ENCODE data around the gene NR1H3.

NR1H3 gene

DNA sequence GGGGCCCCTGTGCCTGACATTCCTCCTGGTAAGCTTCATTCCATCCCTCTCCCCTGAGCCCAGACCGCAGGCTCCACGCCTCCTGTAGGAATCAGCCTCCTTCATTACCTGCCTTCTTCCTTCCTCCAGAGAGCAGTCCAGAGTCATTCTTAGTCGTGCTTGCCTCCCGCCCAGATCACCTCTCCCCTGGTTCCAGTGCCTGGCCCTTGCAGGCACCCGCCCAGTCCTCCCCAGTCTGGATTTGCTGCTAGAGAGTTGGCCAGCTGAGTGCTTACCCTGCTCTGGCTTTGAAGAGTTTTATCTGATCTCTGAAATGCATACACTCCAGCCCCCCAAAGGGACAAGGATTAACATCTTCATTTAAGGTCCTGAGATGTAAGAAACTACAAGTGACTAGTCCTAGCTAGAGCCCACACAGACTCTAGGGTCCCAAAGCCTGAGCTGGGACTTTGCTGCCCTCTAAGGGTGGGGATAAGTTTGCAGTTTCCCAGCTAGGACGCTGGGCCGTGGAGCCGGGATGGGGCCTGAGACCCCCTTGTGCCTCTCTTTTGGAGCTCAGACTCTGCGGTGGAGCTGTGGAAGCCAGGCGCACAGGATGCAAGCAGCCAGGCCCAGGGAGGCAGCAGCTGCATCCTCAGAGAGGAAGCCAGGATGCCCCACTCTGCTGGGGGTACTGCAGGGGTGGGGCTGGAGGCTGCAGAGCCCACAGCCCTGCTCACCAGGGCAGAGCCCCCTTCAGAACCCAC, 1.6 kb downstream of the NR1H3 start:
- peaks cover 5% of the 10 kb centered on the region for H3K4me1 ChIP-seq (ENCODE audit: insufficient read depth, poor library complexity, severe bottlenecking)
- ATAC-seq (ENCODE audit: low read depth) = peak; percentile 60
- H3K4me3 ChIP-seq (ENCODE audit: severe bottlenecking) = no peak overlapping the region
- H3K36me3 ChIP-seq (ENCODE audit: low read depth) = no peaks in the 10 kb centered on the region
- no peak for DNase-seq (ENCODE audit: low spot score)
- no peaks in the 10 kb centered on the region for H3K27me3 ChIP-seq (ENCODE audit: insufficient read depth, poor library complexity, severe bottlenecking)
- no peaks in the 10 kb centered on the region for H3K9me3 ChIP-seq (ENCODE audit: severe bottlenecking)
- peak; percentile 62 for TF ChIP-seq CTCF (IDR thresholded peaks at IDR 0.05; ENCODE audit: poor library complexity, severe bottlenecking)
- H3K27ac ChIP-seq (ENCODE audit: poor library complexity, severe bottlenecking) = no peak overlapping the region

DNA sequence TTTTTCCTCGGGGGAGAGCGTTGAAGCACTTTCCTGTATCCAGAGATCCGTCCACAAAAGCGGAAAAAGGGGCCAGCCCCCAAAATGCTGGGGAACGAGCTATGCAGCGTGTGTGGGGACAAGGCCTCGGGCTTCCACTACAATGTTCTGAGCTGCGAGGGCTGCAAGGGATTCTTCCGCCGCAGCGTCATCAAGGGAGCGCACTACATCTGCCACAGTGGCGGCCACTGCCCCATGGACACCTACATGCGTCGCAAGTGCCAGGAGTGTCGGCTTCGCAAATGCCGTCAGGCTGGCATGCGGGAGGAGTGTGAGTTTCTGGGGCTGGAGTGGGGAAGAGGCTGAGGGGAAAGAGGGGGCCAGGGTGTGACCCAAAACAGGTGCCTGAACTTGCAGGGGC, 2.6 kb downstream of the NR1H3 start:
- no peak overlapping the region for H3K4me3 ChIP-seq (ENCODE audit: severe bottlenecking)
- no peak overlapping the region for H3K27ac ChIP-seq (ENCODE audit: poor library complexity, severe bottlenecking)
- no peaks in the 10 kb centered on the region for H3K27me3 ChIP-seq (ENCODE audit: insufficient read depth, poor library complexity, severe bottlenecking)
- DNase-seq (ENCODE audit: low spot score) (no peak), ATAC-seq (ENCODE audit: low read depth) (no peak)
- no peaks in the 10 kb centered on the region for H3K36me3 ChIP-seq (ENCODE audit: low read depth)
- H3K9me3 ChIP-seq (ENCODE audit: severe bottlenecking) = no peaks in the 10 kb centered on the region
- peaks cover 11% of the 10 kb centered on the region for H3K4me1 ChIP-seq (ENCODE audit: insufficient read depth, poor library complexity, severe bottlenecking)
- no peak for TF ChIP-seq CTCF (IDR thresholded peaks at IDR 0.05; ENCODE audit: poor library complexity, severe bottlenecking)

DNA sequence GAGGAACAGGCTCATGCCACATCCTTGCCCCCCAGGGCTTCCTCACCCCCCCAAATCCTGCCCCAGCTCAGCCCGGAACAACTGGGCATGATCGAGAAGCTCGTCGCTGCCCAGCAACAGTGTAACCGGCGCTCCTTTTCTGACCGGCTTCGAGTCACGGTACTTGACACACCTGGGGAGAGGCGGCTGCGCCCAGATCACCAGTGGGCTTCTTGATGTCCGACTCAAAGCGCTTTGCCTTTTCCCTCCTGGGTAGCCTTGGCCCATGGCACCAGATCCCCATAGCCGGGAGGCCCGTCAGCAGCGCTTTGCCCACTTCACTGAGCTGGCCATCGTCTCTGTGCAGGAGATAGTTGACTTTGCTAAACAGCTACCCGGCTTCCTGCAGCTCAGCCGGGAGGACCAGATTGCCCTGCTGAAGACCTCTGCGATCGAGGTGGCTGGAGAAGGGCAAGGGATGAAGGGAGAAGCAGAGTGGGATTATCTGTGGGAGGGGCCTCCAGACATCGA, 3.5 kb downstream of the NR1H3 start:
- TF ChIP-seq CTCF (IDR thresholded peaks at IDR 0.05; ENCODE audit: poor library complexity, severe bottlenecking) = no peak
- no peaks in the 10 kb centered on the region for H3K9me3 ChIP-seq (ENCODE audit: severe bottlenecking)

DNA sequence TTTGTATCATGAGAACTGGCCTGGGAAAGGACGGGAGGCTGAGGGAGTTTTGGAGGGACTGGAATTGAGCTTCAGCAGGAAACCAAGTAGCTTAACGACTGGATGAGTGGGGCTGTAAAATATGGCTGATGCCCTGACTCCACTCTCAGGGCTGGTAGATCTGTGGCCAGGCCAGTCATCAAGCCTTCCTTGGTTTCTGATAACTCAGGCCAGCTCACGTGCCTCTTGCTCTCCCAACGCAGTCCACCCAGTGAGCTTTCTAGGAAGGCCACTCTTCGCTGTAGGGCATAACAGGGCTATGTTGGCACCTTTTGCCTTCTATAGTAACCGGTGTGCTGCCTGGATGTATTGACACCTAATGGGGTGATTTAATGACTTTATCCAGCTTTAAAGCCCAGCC, 6.3 kb downstream of the NR1H3 start:
- ATAC-seq (ENCODE audit: low read depth) (no peak), DNase-seq (ENCODE audit: low spot score) (no peak)
- no peaks in the 10 kb centered on the region for H3K9me3 ChIP-seq (ENCODE audit: severe bottlenecking)
- H3K36me3 ChIP-seq (ENCODE audit: low read depth) = no peaks in the 10 kb centered on the region
- H3K27ac ChIP-seq (ENCODE audit: poor library complexity, severe bottlenecking) = no peak overlapping the region
- no peak for TF ChIP-seq CTCF (IDR thresholded peaks at IDR 0.05; ENCODE audit: poor library complexity, severe bottlenecking)
- H3K4me3 ChIP-seq (ENCODE audit: severe bottlenecking) = no peak overlapping the region
- peaks cover 17% of the 10 kb centered on the region for H3K4me1 ChIP-seq (ENCODE audit: insufficient read depth, poor library complexity, severe bottlenecking)
- H3K27me3 ChIP-seq (ENCODE audit: insufficient read depth, poor library complexity, severe bottlenecking) = no peaks in the 10 kb centered on the region

More for the DNA sequence above, 3.5 kb downstream of the NR1H3 start:
- DNase-seq (ENCODE audit: low spot score) = no peak
- Histone ChIP-seq H3K27ac (ENCODE audit: poor library complexity, severe bottlenecking) (no peak overlapping the region), H3K4me3 (ENCODE audit: severe bottlenecking) (no peak overlapping the region), H3K27me3 (ENCODE audit: insufficient read depth, poor library complexity, severe bottlenecking) (no peaks in the 10 kb centered on the region), H3K36me3 (ENCODE audit: low read depth) (no peaks in the 10 kb centered on the region), H3K4me1 (ENCODE audit: insufficient read depth, poor library complexity, severe bottlenecking) (peaks cover 15% of the 10 kb centered on the region)
- no peak for ATAC-seq (ENCODE audit: low read depth)

- no peak for TF ChIP-seq CTCF (IDR thresholded peaks at IDR 0.05; ENCODE audit: poor library complexity, severe bottlenecking)
Measured at GRCh38 chr11:47264521-47264920, 6.7 kb downstream of the NR1H3 start.

More at GRCh38 chr11:47264521-47264920, 6.7 kb downstream of the NR1H3 start:
- peaks cover 17% of the 10 kb centered on the region for H3K4me1 ChIP-seq (ENCODE audit: insufficient read depth, poor library complexity, severe bottlenecking)
- no peaks in the 10 kb centered on the region for H3K36me3 ChIP-seq (ENCODE audit: low read depth)
- H3K4me3 ChIP-seq (ENCODE audit: severe bottlenecking) = no peak overlapping the region
- H3K27me3 ChIP-seq (ENCODE audit: insufficient read depth, poor library complexity, severe bottlenecking) = no peaks in the 10 kb centered on the region
- H3K27ac ChIP-seq (ENCODE audit: poor library complexity, severe bottlenecking) = peak overlapping the region; percentile 34
- DNase-seq (ENCODE audit: low spot score) = no peak
- ATAC-seq (ENCODE audit: low read depth) = no peak
- no peaks in the 10 kb centered on the region for H3K9me3 ChIP-seq (ENCODE audit: severe bottlenecking)
